NCI-H345 treated with DMSO at 0.1 percent for 48 hours (cell line): ENCODE results near the gene NPM3.

ENCODE experiments used
- DNase-seq: peaks from one replicate; lab custom pipeline; 2025; ENCODE audit not compliant: unreplicated experiment; lab: John Stamatoyannopoulos, UW

The NPM3 gene

DNA sequence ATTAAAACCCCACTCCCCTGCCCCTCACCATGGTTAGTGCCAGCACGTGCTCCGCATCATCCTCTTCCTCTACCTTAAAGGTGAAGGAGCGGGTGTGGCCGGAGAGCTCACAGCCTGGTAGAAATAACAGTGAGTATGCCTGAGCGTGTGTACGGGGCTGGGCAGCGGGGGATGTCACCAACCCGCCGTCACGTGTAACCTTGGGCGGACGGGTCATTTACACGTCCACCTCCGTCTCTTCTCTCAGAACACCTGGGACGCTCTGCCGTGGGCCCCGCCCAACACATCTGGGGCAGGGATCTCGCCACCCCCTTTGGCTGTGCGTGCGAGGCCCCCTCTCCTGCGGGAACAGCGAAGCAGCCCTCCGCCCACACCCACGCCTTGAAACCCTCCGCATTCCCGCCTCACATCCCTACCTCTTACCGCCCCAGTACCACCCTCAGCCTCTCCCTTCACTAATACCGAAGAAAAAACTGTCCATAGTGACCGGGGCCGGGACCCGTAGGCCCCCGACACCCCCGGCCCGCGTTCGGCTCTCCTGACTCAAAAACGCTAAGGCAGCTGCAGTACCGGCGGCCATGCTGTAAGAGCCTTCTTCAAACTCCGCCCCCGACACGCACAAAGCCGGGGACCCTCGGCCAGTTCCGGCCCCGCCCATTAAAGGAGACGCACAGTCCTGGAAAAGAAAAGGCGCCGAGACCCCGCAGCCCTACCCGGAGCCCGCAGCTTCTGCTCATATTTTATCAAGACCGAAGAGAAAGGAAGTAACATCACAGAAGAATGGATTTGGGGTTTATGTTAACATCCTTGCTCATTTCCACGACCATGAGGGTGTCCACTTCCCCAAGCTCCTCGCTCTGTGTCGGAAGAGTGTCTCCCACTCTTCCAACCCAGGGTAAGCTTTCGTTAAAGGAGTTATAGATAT lies at the start of gene NPM3:
Gene NPM3, minus strand, starts transcription at position 636 of the 925 bp plus-strand sequence. Its CDS starts 56 bp downstream, at position 580.
- DNase-seq: peak; percentile 40

DNA sequence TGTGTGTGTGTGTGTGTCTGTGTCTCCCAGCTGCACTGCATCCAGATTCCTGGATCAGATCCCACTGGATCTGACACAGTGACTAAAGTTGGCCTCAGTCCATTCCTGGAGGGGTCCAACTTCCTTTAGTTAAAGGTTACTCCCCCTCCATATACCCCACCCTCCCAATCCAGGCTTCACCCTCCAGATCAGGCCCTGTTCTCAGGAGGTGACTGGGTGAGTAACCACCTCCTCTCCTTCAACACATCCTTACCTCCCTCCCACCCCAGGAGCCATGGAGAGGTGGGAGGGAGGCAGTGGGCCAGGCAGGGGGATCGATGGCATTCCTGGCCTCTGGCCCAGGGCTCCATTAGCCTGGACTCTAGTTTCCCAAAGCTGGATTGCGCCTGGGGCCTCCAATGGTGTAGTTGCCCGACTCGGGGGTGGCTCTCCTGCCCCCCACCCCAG lies 49.1 kb upstream of the NPM3 start:
- no peak for DNase-seq

- no peak for DNase-seq
Observed at GRCh38 chr10:101831169-101831811, 48.0 kb upstream of the NPM3 start.

GRCh38 chr10:101830322-101831168 lies 47.3 kb upstream of the NPM3 start:
- DNase-seq: peak; percentile 47

DNA sequence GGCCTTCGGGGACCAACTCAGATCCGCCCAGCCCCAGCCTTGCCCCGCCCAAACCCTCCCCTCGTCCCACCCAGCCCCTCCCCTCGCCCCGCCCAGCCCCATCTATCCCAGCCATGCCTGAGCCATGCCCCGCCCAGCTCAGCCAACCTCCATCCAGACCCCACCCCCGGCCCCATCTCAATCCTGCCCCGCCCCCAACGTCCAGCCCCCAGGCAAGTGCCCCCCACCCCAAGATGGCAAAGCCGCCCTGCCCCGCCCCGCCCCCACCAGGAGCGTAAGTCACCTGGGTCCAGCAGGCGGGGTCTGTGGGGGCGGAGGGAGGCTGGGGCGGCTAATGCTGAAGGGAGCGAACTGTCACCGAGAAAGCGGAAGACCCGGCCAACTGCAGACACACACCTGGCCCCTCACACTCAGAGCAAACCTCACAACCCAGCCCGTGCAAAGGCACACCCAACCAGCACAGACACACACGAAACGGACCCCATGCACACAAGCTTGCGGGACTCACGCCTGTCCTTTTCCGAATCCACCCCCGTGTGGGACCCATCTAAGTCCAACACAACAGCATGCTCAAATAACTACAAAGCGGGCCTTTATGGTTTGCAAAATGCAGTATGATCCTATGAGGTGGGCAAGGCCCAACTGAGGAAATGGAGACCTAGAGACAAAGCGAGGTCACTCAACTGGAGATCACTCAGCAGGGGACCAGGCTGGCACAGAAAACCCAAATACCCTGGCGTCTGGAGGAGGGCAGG lies 46.5 kb upstream of the NPM3 start:
- no peak for DNase-seq

DNA sequence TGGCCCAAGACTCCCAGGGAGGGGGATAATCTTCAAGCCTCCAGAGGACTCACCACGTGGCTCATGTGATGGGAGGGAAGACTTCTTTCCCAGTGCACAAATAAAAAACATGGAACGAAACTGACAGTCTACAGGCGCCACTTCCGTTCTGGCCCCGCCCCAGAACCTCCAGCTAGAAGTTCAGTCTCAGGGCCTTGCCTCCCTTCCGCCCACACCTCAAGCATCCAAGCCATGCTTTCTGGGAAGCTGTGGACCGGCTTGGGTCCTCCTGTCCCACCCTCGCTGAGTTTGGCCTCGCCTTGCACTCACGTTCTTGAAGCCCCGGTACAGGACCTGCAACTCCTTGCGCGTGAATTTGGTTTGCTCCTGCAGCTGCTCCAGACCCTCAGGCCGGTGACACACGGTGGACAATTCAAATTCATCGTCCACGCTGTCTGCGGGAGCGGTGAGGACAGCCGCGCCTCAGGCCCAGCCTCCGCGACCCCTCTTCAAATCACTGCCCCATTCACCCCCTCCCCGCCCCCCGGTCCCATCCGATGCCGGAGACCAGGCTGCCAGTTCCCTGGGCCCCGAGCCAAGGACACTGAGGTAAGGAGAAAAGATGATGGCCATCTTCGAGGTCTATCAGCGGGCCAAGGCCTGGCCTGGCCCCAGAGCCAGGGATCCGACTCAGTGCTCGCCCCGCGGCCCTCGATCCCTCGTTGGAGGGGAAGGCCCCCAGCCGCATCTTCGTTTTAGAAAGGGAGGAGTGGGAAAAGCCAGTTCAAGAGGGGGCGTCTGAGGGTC lies 45.7 kb upstream of the NPM3 start:
- no peak for DNase-seq

- DNase-seq: no peak
Observed at GRCh38 chr10:101827919-101828600, 44.8 kb upstream of the NPM3 start.

DNA sequence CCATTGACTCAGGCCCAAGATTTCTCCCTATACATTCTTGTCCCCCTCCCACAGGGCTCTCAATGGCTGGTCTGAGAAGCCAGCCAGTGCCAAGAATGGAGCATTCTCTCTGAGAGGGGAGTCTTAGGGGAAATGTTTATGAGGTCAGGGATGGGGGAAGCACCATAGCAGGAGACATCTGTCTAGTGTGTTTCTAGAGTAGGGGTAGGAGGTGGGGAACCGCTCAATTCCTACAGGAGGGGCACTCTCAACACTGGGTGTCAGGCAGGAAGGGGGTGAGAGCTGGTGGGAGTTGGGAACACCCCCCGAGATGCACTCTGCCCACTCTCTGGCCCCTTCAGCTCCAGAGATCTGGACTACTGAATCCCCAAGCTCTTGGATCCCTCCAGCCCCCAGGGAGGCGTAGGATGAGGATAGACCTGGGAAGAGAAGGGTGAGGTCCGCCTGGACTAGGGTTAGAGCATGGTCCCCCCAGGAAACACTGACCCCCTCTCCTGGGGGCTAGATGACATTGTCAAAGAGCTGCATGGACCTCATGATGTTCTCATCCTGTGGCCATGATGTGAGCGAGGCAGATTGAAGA lies 43.7 kb upstream of the NPM3 start:
- no peak for DNase-seq

GRCh38 chr10:101824736-101825135 lies 41.5 kb upstream of the NPM3 start:
- no peak for DNase-seq

DNA sequence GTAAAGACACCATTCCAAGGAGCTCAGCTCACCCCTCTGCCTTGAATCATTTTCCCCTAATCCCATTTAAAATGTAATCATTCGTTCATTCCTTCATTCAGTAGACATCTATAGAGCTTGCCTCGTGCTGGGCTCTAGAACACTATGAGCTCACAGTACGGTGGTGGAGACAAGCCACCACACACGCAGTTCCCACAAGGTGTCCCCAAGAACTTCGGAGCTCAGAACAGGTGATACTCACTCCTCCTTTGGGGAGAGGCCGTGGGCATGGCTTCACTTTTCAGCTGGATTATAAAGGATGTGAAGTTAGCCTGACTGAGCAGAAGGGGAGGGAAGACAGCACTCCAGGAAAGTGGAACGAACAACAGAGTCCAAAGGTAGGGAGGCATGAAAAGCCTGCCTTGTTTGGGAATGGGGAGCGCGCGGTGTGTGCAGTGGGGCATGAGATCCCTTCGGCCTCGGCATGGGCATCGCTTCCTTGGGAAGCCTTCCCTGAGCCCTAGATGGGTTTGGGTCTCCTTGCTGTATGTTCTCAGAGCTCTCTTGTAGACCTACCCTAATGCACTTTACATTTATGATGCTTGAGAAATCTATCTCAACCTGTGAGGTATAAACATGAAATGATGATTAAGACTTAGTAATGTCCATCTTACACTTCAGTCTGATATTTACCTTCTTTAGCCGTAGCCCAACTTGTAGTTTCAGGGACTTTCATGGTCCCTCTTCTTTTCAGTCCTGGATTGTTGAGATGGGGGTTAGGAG lies 35.8 kb upstream of the NPM3 start:
- DNase-seq: no peak

- peak; percentile 95 for DNase-seq
Observed at GRCh38 chr10:101818119-101818871, 35.0 kb upstream of the NPM3 start, which contains the start of gene OGA. Gene OGA (minus strand): TSS chr10:101818444. CDS start chr10:101818022, 422 bp downstream.

DNA sequence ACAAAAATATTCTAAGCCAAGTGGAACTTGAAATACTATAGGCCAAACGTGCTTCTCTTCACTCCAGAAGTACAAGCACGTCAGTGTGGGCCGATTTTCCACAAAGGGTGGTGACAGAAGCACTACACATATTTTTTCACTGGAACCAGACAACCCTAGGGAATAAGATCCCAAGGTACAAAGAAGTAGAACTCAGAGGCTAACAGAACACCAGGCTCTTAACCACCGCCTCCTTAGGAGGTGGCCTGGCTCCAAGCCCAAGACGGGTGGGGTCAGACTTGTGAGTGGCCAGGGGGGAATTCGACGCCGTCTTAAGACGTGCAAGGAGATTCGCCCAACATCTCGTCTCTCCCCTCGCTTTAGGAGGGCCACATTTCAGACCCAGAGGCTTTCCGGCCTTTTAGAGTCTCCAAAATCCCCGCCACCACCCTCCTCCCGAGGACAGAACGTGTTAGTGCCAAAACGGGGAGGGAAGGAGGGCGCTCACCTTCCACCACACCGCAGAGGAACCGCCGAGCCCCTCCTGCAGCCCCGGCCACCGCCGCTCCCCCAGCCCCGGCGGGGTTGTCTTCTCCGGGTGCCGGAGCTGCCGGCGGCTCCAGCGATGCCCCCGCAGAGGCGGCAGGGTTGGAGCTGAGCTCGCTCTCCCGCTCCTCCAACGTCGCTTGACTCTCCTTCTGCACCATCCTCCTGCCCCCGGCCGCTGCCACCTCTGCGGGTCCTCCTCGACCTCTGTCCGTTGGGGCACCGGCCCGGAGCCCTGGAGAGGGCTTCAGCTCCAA lies 34.3 kb upstream of the NPM3 start:
- no peak for DNase-seq

DNA sequence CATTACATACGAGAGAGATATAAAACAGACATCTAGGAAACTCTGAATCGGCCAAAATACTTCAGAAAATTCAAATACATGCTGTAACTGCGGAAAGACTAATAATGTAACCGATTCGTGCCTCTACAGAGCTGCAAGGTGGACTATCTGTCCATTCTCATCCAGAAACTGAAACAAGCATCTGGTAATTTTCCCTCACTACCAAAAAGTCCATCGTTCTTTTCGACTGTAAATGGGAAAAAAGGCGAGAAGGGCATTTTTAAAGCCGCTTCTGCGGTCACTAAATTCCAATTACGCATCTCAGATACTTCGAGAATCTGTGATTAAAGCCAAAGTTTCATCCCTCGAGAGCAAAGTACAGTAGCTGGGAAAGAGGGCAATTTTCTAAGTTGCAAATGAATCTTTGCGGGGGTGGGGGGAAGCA lies 33.7 kb upstream of the NPM3 start:
- DNase-seq: no peak

DNA sequence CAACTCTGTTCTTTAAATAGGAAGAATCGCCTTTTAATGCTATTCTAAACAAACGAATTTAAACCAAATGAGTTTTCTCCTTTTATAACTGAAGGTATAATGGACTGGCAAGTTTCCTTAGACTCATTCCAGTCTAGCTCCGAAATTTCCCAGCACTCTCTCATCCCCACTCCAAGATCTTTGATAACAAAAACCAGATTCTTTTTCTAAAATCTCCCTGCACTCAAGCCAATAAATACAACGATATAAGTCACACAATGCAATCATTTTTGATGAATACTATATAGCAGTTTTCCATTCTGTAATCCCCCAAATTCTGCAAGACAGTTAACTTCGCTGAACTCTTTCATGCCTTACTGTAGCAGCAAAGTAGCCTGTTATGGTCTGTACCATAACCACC lies 33.1 kb upstream of the NPM3 start:
- no peak for DNase-seq

DNA sequence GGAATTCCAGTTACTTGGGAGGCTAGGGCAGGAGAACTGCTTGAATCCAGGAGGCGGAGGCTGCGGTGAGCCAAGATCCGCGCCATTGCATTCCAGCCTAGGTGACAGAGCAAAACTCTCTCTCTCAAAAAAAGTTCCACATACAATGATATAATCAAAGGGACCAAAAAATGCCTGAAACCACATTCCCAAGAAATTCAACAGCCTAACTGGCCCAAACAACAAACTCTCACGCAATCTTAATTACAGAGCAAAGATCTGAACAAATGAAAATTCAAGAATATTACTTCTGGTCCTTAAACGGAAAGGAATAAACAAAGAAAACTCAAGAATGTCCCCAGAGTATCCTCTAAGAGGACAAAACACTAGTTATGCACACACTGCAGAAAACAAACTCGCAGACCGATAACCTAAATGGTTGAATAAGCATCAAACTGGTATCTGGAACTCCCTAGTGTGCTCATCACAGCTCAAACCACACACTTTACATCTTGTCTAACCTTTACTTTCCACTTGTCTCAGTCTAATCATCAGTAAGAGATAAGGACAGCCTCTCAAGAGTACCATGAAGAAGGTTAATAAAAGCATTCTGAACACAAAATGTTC lies 31.3 kb upstream of the NPM3 start:
- DNase-seq: no peak

- no peak for DNase-seq
Observed at GRCh38 chr10:101812606-101813005, 29.4 kb upstream of the NPM3 start.
